GM12865 (cell line): Measurements from ENCODE around the gene TBX2.

Experiments
- DNase-seq: peaks from one replicate; pipeline ENCODE4 v3.0.0; 2010; ENCODE audit warnings: low read depth
- H3K4me3 ChIP-seq: 2 replicates; pipeline ENCODE4 v1.5.1; 2011; ENCODE audit warnings: mild to moderate bottlenecking, low read depth, low read length, control low read depth
- CTCF ChIP-seq: IDR thresholded peaks from 2 replicates; pipeline ENCODE4 v1.5.1; 2011; ENCODE audit warnings: low read length, control low read depth, low read depth, inconsistent platforms; ENCODE audit not compliant: insufficient read depth; ENCODE audit errors: missing control alignments

Gene TBX2

GRCh38 chr17:61449707-61450640 lies 50.3 kb downstream of the TBX2 start:
- no peak for TF ChIP-seq CTCF
- no peak for DNase-seq
- H3K4me3 ChIP-seq = no peak overlapping the region

- DNase-seq = no peak
- TF ChIP-seq CTCF = no peak
- H3K4me3 ChIP-seq = no peak overlapping the region
Measured at GRCh38 chr17:61450641-61451537, 51.2 kb downstream of the TBX2 start.

GRCh38 chr17:61451538-61452300 lies 52.1 kb downstream of the TBX2 start:
- H3K4me3 ChIP-seq = no peak overlapping the region
- no peak for DNase-seq
- no peak for TF ChIP-seq CTCF

- no peak for DNase-seq
- no peak within 1 kb of the TSS for H3K4me3 ChIP-seq
- TF ChIP-seq CTCF = no peak
Measured at GRCh38 chr17:61452301-61453290, 53.0 kb downstream of the TBX2 start, which contains the start of gene TBX4. Gene TBX4 (plus strand): TSS chr17:61452422. CDS start chr17:61456491, 4,069 bp downstream.

- no peak for TF ChIP-seq CTCF
- no peak overlapping the region for H3K4me3 ChIP-seq
- DNase-seq = no peak
Measured at GRCh38 chr17:61453566-61454380, 54.1 kb downstream of the TBX2 start.
